BJ (cell line): ENCODE results near the gene DNAH9. TPM values are rescaled to one million over a fixed set of nuclear protein-coding genes. Genes with fewer than 3 reads are reported as not detected.

Experiments used
- CTCF ChIA-PET: fragments of 350-600 bp; formaldehyde crosslinking; extraction: SDS; loops from one replicate; lab custom pipeline; 2021; ENCODE audit warnings: antibody characterized with exemption, inconsistent platforms; lab: Yijun Ruan, JAX
- POLR2A ChIA-PET: fragments of 300-600 bp; sonication (Branson Sonifier 250); formaldehyde crosslinking; extraction: SDS; loops from one replicate; lab custom pipeline; 2021; ENCODE audit warnings: antibody characterized with exemption; lab: Charles Lee
- DNase-seq: peaks from one replicate; pipeline ENCODE4 v3.0.0-alpha.2; 2011; ENCODE audit warnings: low read depth
- H3K27me3 ChIP-seq: 2 replicates; pipeline ENCODE4 v1.6.0; 2011; ENCODE audit warnings: low read length; ENCODE audit not compliant: control insufficient read depth, insufficient read depth
- H3K36me3 ChIP-seq: 2 replicates; pipeline ENCODE4 v1.5.1; 2011; ENCODE audit warnings: low read length; ENCODE audit not compliant: control insufficient read depth, insufficient read depth
- H3K4me3 ChIP-seq: 2 replicates; pipeline ENCODE4 v1.5.1; 2011; ENCODE audit warnings: low read depth, mild to moderate bottlenecking, control low read depth, low read length
- CTCF ChIP-seq: IDR thresholded peaks from 2 replicates; pipeline ENCODE4 v1.5.1; 2011; ENCODE audit warnings: low read depth, mild to moderate bottlenecking, control low read depth, inconsistent platforms, low read length, moderate library complexity; ENCODE audit not compliant: insufficient read depth
- polyA plus RNA-seq: library from polyadenylated mRNA; depleted of rRNA; stranded (reverse); fragments of >200 nt; gene quantifications from 2 replicates; pipeline ENCODE4 v1.2.3, GENCODE V29; 2011

Gene DNAH9
- polyA plus RNA-seq, 1 experiment: not detected

- CTCF ChIA-PET: interaction anchor here (0.6 kb wide), 2 partner anchors 18 to 1923 kb away, joined by 3 read pairs; no protein-coding TSS in a partner anchor
- H3K4me3 ChIP-seq: no peak overlapping the region
- no peaks in the 10 kb centered on the region for H3K27me3 ChIP-seq
- DNase-seq: no peak
- H3K36me3 ChIP-seq: no peaks in the 10 kb centered on the region
- POLR2A ChIA-PET: no interaction called here
- no peak for TF ChIP-seq CTCF
Observed at GRCh38 chr17:11779892-11780291, 181.6 kb downstream of the DNAH9 start.

GRCh38 chr17:11780621-11781020 lies 182.4 kb downstream of the DNAH9 start:
- Histone ChIP-seq H3K27me3 (no peaks in the 10 kb centered on the region), H3K36me3 (no peaks in the 10 kb centered on the region), H3K4me3 (no peak overlapping the region)
- ChIA-PET POLR2A (no interaction called here), CTCF (no interaction called here)
- no peak for TF ChIP-seq CTCF
- no peak for DNase-seq

GRCh38 chr17:11786711-11787438 lies 188.6 kb downstream of the DNAH9 start:
- ChIA-PET POLR2A (no interaction called here), CTCF (no interaction called here)
- Histone ChIP-seq H3K27me3 (no peaks in the 10 kb centered on the region), H3K4me3 (no peak overlapping the region), H3K36me3 (no peaks in the 10 kb centered on the region)
- no peak for DNase-seq
- TF ChIP-seq CTCF: no peak

GRCh38 chr17:11795906-11796305 lies 197.6 kb downstream of the DNAH9 start:
- Histone ChIP-seq H3K27me3 (no peaks in the 10 kb centered on the region), H3K4me3 (no peak overlapping the region), H3K36me3 (no peaks in the 10 kb centered on the region)
- no peak for DNase-seq
- ChIA-PET CTCF (no interaction called here), POLR2A (no interaction called here)
- TF ChIP-seq CTCF: no peak

GRCh38 chr17:11797803-11798202 lies 199.5 kb downstream of the DNAH9 start:
- POLR2A ChIA-PET: no interaction called here
- no peak for TF ChIP-seq CTCF
- no peak for DNase-seq
- H3K36me3 ChIP-seq: no peaks in the 10 kb centered on the region
- no peaks in the 10 kb centered on the region for H3K27me3 ChIP-seq
- H3K4me3 ChIP-seq: no peak overlapping the region
- CTCF ChIA-PET: no interaction called here
